HEK293 (cell line): ENCODE measurements around the gene YAF2.

Source experiments
- GFI1B ChIP-seq: fragments of 450-650 bp; formaldehyde crosslinking; IDR thresholded peaks from 2 replicates; pipeline ENCODE4 v1.5.1; 2016; ENCODE audit warnings: missing biosample characterization, missing genetic modification characterization
- GLI2 ChIP-seq: fragments of 450-650 bp; formaldehyde crosslinking; IDR thresholded peaks from 2 replicates; pipeline ENCODE4; 2017; ENCODE audit warnings: missing biosample characterization, missing genetic modification characterization, low read depth, borderline replicate concordance
- KLF7 ChIP-seq: fragments of 450-650 bp; formaldehyde crosslinking; IDR thresholded peaks from 2 replicates; pipeline ENCODE4 v1.5.1; 2016; ENCODE audit warnings: missing biosample characterization, missing genetic modification characterization, borderline replicate concordance
- MYNN ChIP-seq: fragments of 450-650 bp; formaldehyde crosslinking; IDR thresholded peaks from 2 replicates; pipeline ENCODE4 v1.5.1; 2016; ENCODE audit warnings: missing biosample characterization, missing genetic modification characterization, borderline replicate concordance
- RBAK ChIP-seq: fragments of 450-650 bp; formaldehyde crosslinking; IDR thresholded peaks from 2 replicates; pipeline ENCODE4 v1.5.1; 2016; ENCODE audit warnings: missing biosample characterization, missing genetic modification characterization
- REPIN1 ChIP-seq: fragments of 450-650 bp; formaldehyde crosslinking; IDR thresholded peaks from 2 replicates; pipeline ENCODE4 v1.5.1; 2017; ENCODE audit warnings: missing biosample characterization, missing genetic modification characterization, low read depth
- REST ChIP-seq: fragments of 450-650 bp; formaldehyde crosslinking; IDR thresholded peaks from 2 replicates; pipeline ENCODE4 v1.5.1; 2016; ENCODE audit warnings: missing biosample characterization, missing genetic modification characterization
- ZBTB11 ChIP-seq: fragments of 450-650 bp; formaldehyde crosslinking; conservative IDR thresholded peaks from 2 replicates; pipeline ENCODE4 v1.5.1; 2016; ENCODE audit warnings: low read depth, missing biosample characterization, missing genetic modification characterization
- ZBTB21 ChIP-seq: fragments of 450-650 bp; formaldehyde crosslinking; IDR thresholded peaks from 2 replicates; pipeline ENCODE4 v1.5.1; 2017; ENCODE audit warnings: missing biosample characterization, missing genetic modification characterization
- ZFP3 ChIP-seq: fragments of 450-650 bp; formaldehyde crosslinking; IDR thresholded peaks from 2 replicates; pipeline ENCODE4 v1.5.1; 2016; ENCODE audit warnings: low read depth, missing biosample characterization, missing genetic modification characterization
- ZNF138 ChIP-seq: fragments of 450-650 bp; formaldehyde crosslinking; IDR thresholded peaks from 2 replicates; pipeline ENCODE4 v1.5.1; 2016; ENCODE audit warnings: missing biosample characterization, missing genetic modification characterization, borderline replicate concordance
- ZNF18 ChIP-seq: fragments of 450-650 bp; formaldehyde crosslinking; IDR thresholded peaks from 2 replicates; pipeline ENCODE4 v1.5.1; 2016; ENCODE audit warnings: missing biosample characterization, missing genetic modification characterization
- ZNF202 ChIP-seq: fragments of 450-650 bp; formaldehyde crosslinking; IDR thresholded peaks from 2 replicates; pipeline ENCODE4 v1.5.1; 2016; ENCODE audit warnings: missing biosample characterization, missing genetic modification characterization, borderline replicate concordance
- ZNF24 ChIP-seq: fragments of 450-650 bp; formaldehyde crosslinking; IDR thresholded peaks from 2 replicates; pipeline ENCODE4 v1.5.1; 2016; ENCODE audit warnings: missing biosample characterization, missing genetic modification characterization
- ZNF366 ChIP-seq: fragments of 450-650 bp; formaldehyde crosslinking; conservative IDR thresholded peaks from 2 replicates; pipeline ENCODE4 v1.5.1; 2016; ENCODE audit warnings: missing biosample characterization, missing genetic modification characterization
- ZNF394 ChIP-seq: fragments of 450-650 bp; formaldehyde crosslinking; IDR thresholded peaks from 2 replicates; pipeline ENCODE4 v1.5.1; 2016; ENCODE audit warnings: missing biosample characterization, missing genetic modification characterization, mild to moderate bottlenecking, moderate library complexity, borderline replicate concordance
- ZNF404 ChIP-seq: fragments of 450-650 bp; formaldehyde crosslinking; IDR thresholded peaks from 2 replicates; pipeline ENCODE4 v1.5.1; 2017; ENCODE audit warnings: missing biosample characterization, missing genetic modification characterization
- ZNF518A ChIP-seq: fragments of 450-650 bp; formaldehyde crosslinking; conservative IDR thresholded peaks from 2 replicates; pipeline ENCODE4 v1.5.1; 2016; ENCODE audit warnings: low read depth, missing biosample characterization, missing genetic modification characterization
- ZNF529 ChIP-seq: fragments of 450-650 bp; formaldehyde crosslinking; IDR thresholded peaks from 2 replicates; pipeline ENCODE4 v1.5.1; 2017; ENCODE audit warnings: missing genetic modification characterization, missing biosample characterization; ENCODE audit not compliant: insufficient replicate concordance
- ZNF548 ChIP-seq: fragments of 450-650 bp; formaldehyde crosslinking; IDR thresholded peaks from 2 replicates; pipeline ENCODE4 v1.5.1; 2016; ENCODE audit warnings: missing biosample characterization, missing genetic modification characterization
- ZNF555 ChIP-seq: fragments of 450-650 bp; formaldehyde crosslinking; conservative IDR thresholded peaks from 2 replicates; pipeline ENCODE4 v1.5.1; 2017; ENCODE audit warnings: missing biosample characterization, mild to moderate bottlenecking, missing genetic modification characterization, inconsistent platforms
- ZNF580 ChIP-seq: fragments of 450-650 bp; formaldehyde crosslinking; IDR thresholded peaks from 2 replicates; pipeline ENCODE4 v1.5.1; 2016; ENCODE audit warnings: missing biosample characterization, missing genetic modification characterization
- ZNF610 ChIP-seq: fragments of 450-650 bp; formaldehyde crosslinking; IDR thresholded peaks from 2 replicates; pipeline ENCODE4 v1.5.1; 2016; ENCODE audit warnings: missing biosample characterization, missing genetic modification characterization, borderline replicate concordance
- ZNF623 ChIP-seq: fragments of 450-650 bp; formaldehyde crosslinking; IDR thresholded peaks from 2 replicates; pipeline ENCODE4 v1.5.1; 2016; ENCODE audit warnings: missing biosample characterization, missing genetic modification characterization
- ZNF629 ChIP-seq: fragments of 450-650 bp; formaldehyde crosslinking; IDR thresholded peaks from 2 replicates; pipeline ENCODE4 v1.5.1; 2017; ENCODE audit warnings: missing biosample characterization, missing genetic modification characterization
- ZNF791 ChIP-seq: fragments of 450-650 bp; formaldehyde crosslinking; IDR thresholded peaks from 2 replicates; pipeline ENCODE4 v1.5.1; 2016; ENCODE audit warnings: missing biosample characterization, missing genetic modification characterization

Gene YAF2

GRCh38 chr12:42215759-42216158 lies 22.3 kb downstream of the YAF2 start (continued):
- TF ChIP-seq REST (tag by site-specific recombination) (peak; percentile 87), REPIN1 (tag by site-specific recombination) (peak; percentile 32; the same call in 1 of the 2 replicates), ZNF555 (tag by site-specific recombination) (peak; percentile 100), ZFP3 (tag by site-specific recombination) (peak; percentile 56; the same call in 1 of the 2 replicates), ZNF548 (tag by site-specific recombination) (peak; percentile 41; the same call in 1 of the 2 replicates), ZNF394 (tag by site-specific recombination) (peak; percentile 99), GLI2 (tag by site-specific recombination) (peak; percentile 76; the same call in 1 of the 2 replicates), ZNF24 (peak; percentile 72; the same call in 1 of the 2 replicates), ZNF629 (peak; percentile 74), ZBTB11 (tag by site-specific recombination) (peak; percentile 91), ZNF138 (tag by site-specific recombination) (peak; percentile 99), ZNF580 (tag by site-specific recombination) (peak; percentile 70; the same call in 1 of the 2 replicates), MYNN (tag by site-specific recombination) (peak; percentile 47; the same call in 1 of the 2 replicates), ZBTB21 (peak; percentile 63; the same call in 1 of the 2 replicates), GFI1B (peak; percentile 48; the same call in 1 of the 2 replicates), RBAK (tag by site-specific recombination) (peak; percentile 70; the same call in 1 of the 2 replicates), ZNF518A (tag by site-specific recombination) (peak; percentile 97), ZNF791 (peak; percentile 83), ZNF529 (tag by site-specific recombination) (peak; percentile 85), ZNF18 (tag by site-specific recombination) (peak; percentile 43; the same call in 1 of the 2 replicates), ZNF366 (peak; percentile 49), ZNF404 (tag by site-specific recombination) (peak; percentile 95), KLF7 (tag by site-specific recombination) (peak; percentile 73; the same call in 1 of the 2 replicates), ZNF202 (tag by site-specific recombination) (peak; percentile 94), ZNF610 (tag by site-specific recombination) (0 out of 2 replicates have a peak, but pooled peaks have one; percentile 47), ZNF623 (tag by site-specific recombination) (peak; percentile 87)
